Measurements from ENCODE around the gene PALS2.

- TF ChIP-seq POLR2A (IDR thresholded peaks at IDR 0.05; ENCODE audit: low read length) (no peak), GATA1 (IDR thresholded peaks at IDR 0.05; ENCODE audit: low read depth, low read length) (no peak)
These were observed 32.3 kb upstream of the PALS2 start for GRCh38 chr7:24540956-24541355.

Data from erythroblast (primary cell).